ENCODE results near the gene PRAC1.
"Not testable (repeated sequence)": the region's sequence is repeated elsewhere in the genome, so short reads cannot be mapped to it uniquely, and the experiment has no call there.

Gene PRAC1

DNA sequence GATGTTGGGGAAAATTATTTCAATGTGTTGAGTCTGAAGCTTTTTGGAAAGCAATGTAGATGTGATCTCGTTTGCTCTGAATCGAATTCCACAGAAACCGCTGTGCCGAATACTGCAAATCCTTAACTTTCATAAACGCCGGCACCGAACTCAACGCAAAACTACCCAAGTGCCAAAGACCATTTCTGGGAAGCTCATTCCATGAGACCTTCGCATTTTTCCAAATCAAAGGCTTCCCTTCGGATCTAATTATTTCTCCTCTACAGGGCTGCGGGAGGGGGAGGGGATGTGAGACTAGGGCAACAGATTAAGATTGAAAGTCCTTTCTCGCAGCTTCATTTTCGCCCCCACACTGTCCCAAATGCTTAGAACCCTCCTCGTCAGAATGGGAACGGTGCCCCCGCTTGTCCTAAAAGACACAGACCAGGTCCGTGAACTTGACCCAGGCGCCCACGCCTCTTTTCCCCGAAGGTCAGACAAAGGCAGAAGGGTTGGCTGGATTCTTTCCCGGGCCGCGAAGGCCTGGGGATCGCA, 4.0 kb downstream of the PRAC1 start:
- peaks cover 61% of the 10 kb centered on the region for H3K27me3 ChIP-seq (ENCODE audit: control insufficient read depth, insufficient read depth, low read length)
- H3K36me3 ChIP-seq (ENCODE audit: control insufficient read depth, insufficient read depth, low read length): no peaks in the 10 kb centered on the region
- no peak overlapping the region for H3K4me3 ChIP-seq (ENCODE audit: low read length)
- WGBS (ENCODE audit: insufficient coverage, insufficient read length): no CpG with 5 or more reads among the region's 24 CpGs
- H3K27ac ChIP-seq (ENCODE audit: low read length): no peak overlapping the region
- H3K4me1 ChIP-seq (ENCODE audit: control insufficient read depth, insufficient read depth, low read length): peaks cover 4% of the 10 kb centered on the region
- H3K9me3 ChIP-seq (ENCODE audit: control insufficient read depth, insufficient read depth, low read length): no peaks in the 10 kb centered on the region
- DNase-seq (ENCODE audit: low read depth, low spot score): no peak

GRCh38 chr17:48717367-48718226, 4.7 kb downstream of the PRAC1 start:
- H3K27me3 ChIP-seq (ENCODE audit: control insufficient read depth, insufficient read depth, low read length): peaks cover 54% of the 10 kb centered on the region
- no peak overlapping the region for H3K27ac ChIP-seq (ENCODE audit: low read length)
- H3K4me1 ChIP-seq (ENCODE audit: control insufficient read depth, insufficient read depth, low read length): peaks cover 4% of the 10 kb centered on the region
- no peak overlapping the region for H3K4me3 ChIP-seq (ENCODE audit: low read length)
- WGBS (ENCODE audit: insufficient coverage, insufficient read length): no CpG with 5 or more reads among the region's 10 CpGs
- DNase-seq (ENCODE audit: low read depth, low spot score): no peak
- no peaks in the 10 kb centered on the region for H3K36me3 ChIP-seq (ENCODE audit: control insufficient read depth, insufficient read depth, low read length)
- no peaks in the 10 kb centered on the region for H3K9me3 ChIP-seq (ENCODE audit: control insufficient read depth, insufficient read depth, low read length)

- DNase-seq (ENCODE audit: low read depth, low spot score); H3K4me1 ChIP-seq (ENCODE audit: control insufficient read depth, insufficient read depth, low read length); H3K4me3 ChIP-seq (ENCODE audit: low read length); H3K27ac ChIP-seq (ENCODE audit: low read length); H3K9me3 ChIP-seq (ENCODE audit: control insufficient read depth, insufficient read depth, low read length); H3K36me3 ChIP-seq (ENCODE audit: control insufficient read depth, insufficient read depth, low read length): not testable (repeated sequence)
- H3K27me3 ChIP-seq (ENCODE audit: control insufficient read depth, insufficient read depth, low read length): peaks cover 44% of the 10 kb centered on the region
- no CpG with 5 or more reads among the region's 3 CpGs for WGBS (ENCODE audit: insufficient coverage, insufficient read length)
Observed at GRCh38 chr17:48716549-48716948, 5.8 kb downstream of the PRAC1 start.

DNA sequence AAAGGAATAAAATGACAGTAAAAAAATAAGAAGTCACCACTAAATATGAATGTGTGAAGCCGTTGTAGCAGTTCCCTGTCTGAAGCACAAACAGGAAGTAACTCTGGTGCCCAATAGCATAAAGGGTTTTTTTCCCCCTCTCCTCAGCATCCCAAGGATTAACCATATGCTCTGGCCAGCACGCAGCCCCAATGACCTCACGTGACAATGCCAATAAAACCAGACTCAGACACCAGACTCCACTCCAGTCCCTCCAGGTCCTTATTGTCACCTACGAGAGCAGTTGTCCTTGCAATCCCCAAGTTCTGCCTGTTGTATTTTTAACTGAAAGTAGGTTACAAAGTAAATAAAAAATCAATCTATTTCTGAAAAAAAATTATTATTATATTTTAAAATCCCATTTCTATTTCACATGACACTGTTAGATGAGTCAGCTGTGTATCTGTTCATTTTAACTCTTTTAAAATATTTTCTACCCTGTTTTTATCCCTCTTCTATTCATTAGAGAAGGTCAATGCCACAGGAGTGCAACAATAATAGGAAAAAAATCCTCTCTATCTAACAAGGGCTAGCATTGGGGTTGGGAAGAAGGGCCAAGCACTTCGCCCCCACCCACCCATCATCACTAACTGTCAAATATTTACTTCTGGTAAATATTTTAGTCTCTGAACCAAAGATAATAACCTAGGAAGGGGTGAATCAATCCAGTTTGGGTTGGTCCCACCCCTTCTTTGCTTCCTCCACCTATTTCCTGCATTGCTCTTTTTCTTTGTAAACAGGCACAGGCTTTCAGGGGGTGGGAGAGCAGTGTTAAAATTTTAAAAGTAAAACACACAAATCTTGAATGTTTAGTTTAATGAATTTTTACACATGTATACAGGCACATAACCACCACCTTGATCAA, 6.6 kb downstream of the PRAC1 start:
- Histone ChIP-seq H3K27ac (ENCODE audit: low read length) (no peak overlapping the region), H3K36me3 (ENCODE audit: control insufficient read depth, insufficient read depth, low read length) (no peaks in the 10 kb centered on the region), H3K4me1 (ENCODE audit: control insufficient read depth, insufficient read depth, low read length) (peaks cover 4% of the 10 kb centered on the region), H3K4me3 (ENCODE audit: low read length) (no peak overlapping the region), H3K27me3 (ENCODE audit: control insufficient read depth, insufficient read depth, low read length) (peaks cover 36% of the 10 kb centered on the region), H3K9me3 (ENCODE audit: control insufficient read depth, insufficient read depth, low read length) (no peaks in the 10 kb centered on the region)
- no CpG with 5 or more reads among the region's 5 CpGs for WGBS (ENCODE audit: insufficient coverage, insufficient read length)
- DNase-seq (ENCODE audit: low read depth, low spot score): no peak

- no peaks in the 10 kb centered on the region for H3K4me1 ChIP-seq (ENCODE audit: control insufficient read depth, insufficient read depth, low read length)
- peaks cover 2% of the 10 kb centered on the region; the same call in 1 of the 2 replicates for H3K27me3 ChIP-seq (ENCODE audit: control insufficient read depth, insufficient read depth, low read length)
- WGBS (ENCODE audit: insufficient coverage, insufficient read length): no CpG with 5 or more reads among the region's 4 CpGs
- no peaks in the 10 kb centered on the region for H3K9me3 ChIP-seq (ENCODE audit: control insufficient read depth, insufficient read depth, low read length)
- no peaks in the 10 kb centered on the region for H3K36me3 ChIP-seq (ENCODE audit: control insufficient read depth, insufficient read depth, low read length)
- no peak overlapping the region for H3K4me3 ChIP-seq (ENCODE audit: low read length)
- H3K27ac ChIP-seq (ENCODE audit: low read length): no peak overlapping the region
- no peak for DNase-seq (ENCODE audit: low read depth, low spot score)
Observed at GRCh38 chr17:48711128-48711527, 11.2 kb downstream of the PRAC1 start.

- no peaks in the 10 kb centered on the region; the same call in 1 of the 2 replicates for H3K27me3 ChIP-seq (ENCODE audit: control insufficient read depth, insufficient read depth, low read length)
- H3K27ac ChIP-seq (ENCODE audit: low read length): no peak overlapping the region
- no peak for DNase-seq (ENCODE audit: low read depth, low spot score)
- WGBS (ENCODE audit: insufficient coverage, insufficient read length): no CpG with 5 or more reads among the region's 11 CpGs
- H3K36me3 ChIP-seq (ENCODE audit: control insufficient read depth, insufficient read depth, low read length): no peaks in the 10 kb centered on the region
- no peak overlapping the region for H3K4me3 ChIP-seq (ENCODE audit: low read length)
- no peaks in the 10 kb centered on the region for H3K9me3 ChIP-seq (ENCODE audit: control insufficient read depth, insufficient read depth, low read length)
- no peaks in the 10 kb centered on the region for H3K4me1 ChIP-seq (ENCODE audit: control insufficient read depth, insufficient read depth, low read length)
Observed at GRCh38 chr17:48704361-48705248, 17.7 kb downstream of the PRAC1 start.

DNA sequence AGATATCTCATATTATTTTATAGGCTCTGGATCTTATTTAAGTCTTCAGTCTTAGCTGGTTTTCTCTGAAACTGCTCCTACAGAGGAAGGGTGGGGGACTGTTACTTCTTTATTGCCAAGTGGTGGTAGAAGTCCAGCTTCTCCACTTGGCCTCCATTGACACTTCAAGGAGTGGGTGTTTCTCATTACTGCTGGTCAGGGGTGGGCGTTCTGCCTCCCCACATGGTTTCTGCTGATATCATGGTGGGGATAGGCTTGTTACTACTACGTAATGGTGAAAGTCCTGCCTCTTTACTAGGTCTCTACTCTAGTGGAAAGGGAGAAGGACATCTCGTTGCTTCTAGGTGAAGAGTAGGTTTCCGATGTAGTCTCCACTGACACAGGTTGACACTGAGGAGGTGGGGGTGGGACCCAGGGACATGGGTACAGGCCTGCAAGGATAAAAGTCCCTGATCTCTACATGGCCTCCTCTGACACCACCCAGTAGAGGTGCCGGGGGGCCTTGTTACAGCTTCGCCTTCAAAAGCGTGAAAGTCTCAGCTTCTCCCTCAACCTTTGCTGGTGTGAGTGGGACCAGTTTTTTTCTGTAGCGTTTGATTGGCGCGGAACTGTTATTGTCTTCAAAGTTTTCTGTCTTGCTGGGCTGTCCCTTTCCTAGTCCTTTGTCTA, 20.3 kb downstream of the PRAC1 start:
- no peak overlapping the region for H3K27ac ChIP-seq (ENCODE audit: low read length)
- no peak overlapping the region for H3K4me3 ChIP-seq (ENCODE audit: low read length)
- H3K36me3 ChIP-seq (ENCODE audit: control insufficient read depth, insufficient read depth, low read length): no peaks in the 10 kb centered on the region
- DNase-seq (ENCODE audit: low read depth, low spot score): no peak
- H3K4me1 ChIP-seq (ENCODE audit: control insufficient read depth, insufficient read depth, low read length): no peaks in the 10 kb centered on the region
- WGBS (ENCODE audit: insufficient coverage, insufficient read length): no CpG with 5 or more reads among the region's 10 CpGs
- H3K9me3 ChIP-seq (ENCODE audit: control insufficient read depth, insufficient read depth, low read length): no peaks in the 10 kb centered on the region
- no peaks in the 10 kb centered on the region; the same call in 1 of the 2 replicates for H3K27me3 ChIP-seq (ENCODE audit: control insufficient read depth, insufficient read depth, low read length)

DNA sequence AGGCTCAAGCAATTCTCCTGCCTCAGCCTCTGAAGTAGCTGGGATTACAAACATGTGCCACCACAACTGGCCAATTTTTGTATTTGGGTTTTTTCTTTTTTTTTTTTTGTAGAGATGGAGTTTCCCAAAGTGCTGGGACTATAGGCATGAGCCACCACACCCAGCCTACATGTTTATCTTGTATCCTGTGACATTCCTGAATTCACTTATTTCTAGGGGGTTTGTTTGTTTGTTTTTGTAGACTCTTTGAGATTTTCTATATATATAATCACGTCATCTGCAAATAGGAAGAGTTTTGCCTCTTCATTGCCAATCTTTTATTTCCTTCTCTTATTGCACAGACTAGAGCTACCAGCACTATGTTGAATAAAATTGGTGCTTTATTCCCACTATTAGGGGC, 29.1 kb downstream of the PRAC1 start:
- Histone ChIP-seq H3K36me3 (ENCODE audit: control insufficient read depth, insufficient read depth, low read length) (no peaks in the 10 kb centered on the region), H3K27me3 (ENCODE audit: control insufficient read depth, insufficient read depth, low read length) (no peaks in the 10 kb centered on the region), H3K27ac (ENCODE audit: low read length) (no peak overlapping the region), H3K4me3 (ENCODE audit: low read length) (no peak overlapping the region), H3K4me1 (ENCODE audit: control insufficient read depth, insufficient read depth, low read length) (no peaks in the 10 kb centered on the region), H3K9me3 (ENCODE audit: control insufficient read depth, insufficient read depth, low read length) (no peaks in the 10 kb centered on the region)
- no peak for DNase-seq (ENCODE audit: low read depth, low spot score)
- no CpG with 5 or more reads among the region's 1 CpG for WGBS (ENCODE audit: insufficient coverage, insufficient read length)

DNA sequence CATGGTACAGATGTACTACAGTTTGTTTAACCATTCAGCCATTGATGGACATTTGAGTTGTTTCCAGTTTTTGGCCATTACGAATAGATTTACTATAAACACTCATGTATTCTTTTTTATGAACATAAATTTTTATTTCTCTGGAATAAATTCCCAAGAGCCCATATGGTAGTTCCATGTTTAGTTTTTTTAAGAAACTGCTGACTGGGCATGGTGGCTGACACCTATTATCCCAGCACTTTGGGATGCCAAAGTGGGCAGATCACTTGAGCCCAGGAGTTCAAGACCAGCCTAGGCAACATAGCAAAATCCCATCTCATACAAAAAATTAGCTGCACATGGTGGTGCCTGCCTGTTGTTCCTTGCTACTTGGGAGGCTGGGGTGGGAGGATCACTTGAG, 30.3 kb downstream of the PRAC1 start:
- H3K36me3 ChIP-seq (ENCODE audit: control insufficient read depth, insufficient read depth, low read length): no peaks in the 10 kb centered on the region
- H3K27me3 ChIP-seq (ENCODE audit: control insufficient read depth, insufficient read depth, low read length): no peaks in the 10 kb centered on the region
- H3K27ac ChIP-seq (ENCODE audit: low read length): no peak overlapping the region
- WGBS (ENCODE audit: insufficient coverage, insufficient read length): no CpG with 5 or more reads among the region's 1 CpG
- no peaks in the 10 kb centered on the region for H3K4me1 ChIP-seq (ENCODE audit: control insufficient read depth, insufficient read depth, low read length)
- no peaks in the 10 kb centered on the region for H3K9me3 ChIP-seq (ENCODE audit: control insufficient read depth, insufficient read depth, low read length)
- DNase-seq (ENCODE audit: low read depth, low spot score): no peak
- H3K4me3 ChIP-seq (ENCODE audit: low read length): no peak overlapping the region

Data from iPS DF 6.9 (cell line).